NCI-H526 treated with DMSO at 0.1 percent for 48 hours (cell line): ENCODE measurements around the gene PARP9.

Experiments used
- DNase-seq: peaks from one replicate; lab custom pipeline; 2025; lab: John Stamatoyannopoulos, UW

The PARP9 gene

GRCh38 chr3:122484985-122485384 lies 79.1 kb downstream of the PARP9 start:
- DNase-seq: no peak

DNA sequence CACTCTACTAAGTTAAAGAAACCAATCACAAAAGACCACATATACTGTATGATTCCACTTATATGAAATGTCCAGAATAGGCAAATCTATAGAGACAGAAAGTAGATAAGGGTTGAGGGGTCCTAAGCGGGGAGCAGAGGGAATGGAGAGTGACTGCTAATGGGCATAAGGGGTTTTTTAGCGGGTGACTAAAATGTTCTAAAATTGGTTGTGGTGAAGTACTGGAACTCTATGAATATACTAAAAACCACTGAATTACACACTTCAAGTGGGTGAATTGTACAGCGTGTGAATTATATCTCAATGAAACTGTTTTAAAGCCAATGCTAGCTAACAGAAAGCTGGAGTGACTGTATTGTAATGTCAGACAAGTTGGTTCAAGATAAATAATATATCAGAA lies 82.7 kb downstream of the PARP9 start:
- no peak for DNase-seq
